WI38 (cell line): ENCODE data around the gene SETBP1.

Experiments
- H3K4me3 ChIP-seq: 2 replicates; pipeline ENCODE4 v1.5.1; 2011; ENCODE audit warnings: low read depth, mild to moderate bottlenecking, control low read depth, low read length
- TF ChIP-seq, protein P1 (sequence below): IDR thresholded peaks from 2 replicates; pipeline ENCODE4 v1.5.1; 2012; ENCODE audit warnings: low read depth, mild to moderate bottlenecking, control low read depth, low read length

The SETBP1 gene

GRCh38 chr18:45008694-45009413, 328.2 kb downstream of the SETBP1 start:
- H3K4me3 ChIP-seq, result no peak overlapping the region
- TF ChIP-seq, protein P1, sequence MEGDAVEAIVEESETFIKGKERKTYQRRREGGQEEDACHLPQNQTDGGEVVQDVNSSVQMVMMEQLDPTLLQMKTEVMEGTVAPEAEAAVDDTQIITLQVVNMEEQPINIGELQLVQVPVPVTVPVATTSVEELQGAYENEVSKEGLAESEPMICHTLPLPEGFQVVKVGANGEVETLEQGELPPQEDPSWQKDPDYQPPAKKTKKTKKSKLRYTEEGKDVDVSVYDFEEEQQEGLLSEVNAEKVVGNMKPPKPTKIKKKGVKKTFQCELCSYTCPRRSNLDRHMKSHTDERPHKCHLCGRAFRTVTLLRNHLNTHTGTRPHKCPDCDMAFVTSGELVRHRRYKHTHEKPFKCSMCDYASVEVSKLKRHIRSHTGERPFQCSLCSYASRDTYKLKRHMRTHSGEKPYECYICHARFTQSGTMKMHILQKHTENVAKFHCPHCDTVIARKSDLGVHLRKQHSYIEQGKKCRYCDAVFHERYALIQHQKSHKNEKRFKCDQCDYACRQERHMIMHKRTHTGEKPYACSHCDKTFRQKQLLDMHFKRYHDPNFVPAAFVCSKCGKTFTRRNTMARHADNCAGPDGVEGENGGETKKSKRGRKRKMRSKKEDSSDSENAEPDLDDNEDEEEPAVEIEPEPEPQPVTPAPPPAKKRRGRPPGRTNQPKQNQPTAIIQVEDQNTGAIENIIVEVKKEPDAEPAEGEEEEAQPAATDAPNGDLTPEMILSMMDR, result no peak

DNA sequence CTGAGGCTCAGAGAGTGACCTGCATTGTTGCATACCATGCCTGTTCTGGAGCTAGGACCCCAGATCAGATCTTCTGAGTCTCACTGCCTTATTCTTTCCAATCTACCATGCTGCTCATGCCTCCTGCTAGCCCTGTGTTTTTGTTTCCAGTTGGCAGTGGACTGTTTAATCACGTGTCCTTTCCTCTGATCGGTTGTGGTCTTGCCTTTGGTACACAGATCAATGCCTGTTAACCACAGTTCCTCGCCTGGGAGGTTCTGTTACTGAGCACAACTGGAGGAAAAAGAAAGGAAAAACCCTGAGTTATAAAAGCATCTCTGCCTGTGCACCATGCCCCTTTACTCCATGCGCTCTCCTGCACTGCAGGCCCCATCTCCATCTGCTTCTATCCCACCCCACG, 329.1 kb downstream of the SETBP1 start:
- H3K4me3 ChIP-seq, result no peak overlapping the region
- TF ChIP-seq, protein P1, result no peak

GRCh38 chr18:45012286-45012685, 331.6 kb downstream of the SETBP1 start:
- no peak overlapping the region for H3K4me3 ChIP-seq
- TF ChIP-seq, protein P1, result no peak

DNA sequence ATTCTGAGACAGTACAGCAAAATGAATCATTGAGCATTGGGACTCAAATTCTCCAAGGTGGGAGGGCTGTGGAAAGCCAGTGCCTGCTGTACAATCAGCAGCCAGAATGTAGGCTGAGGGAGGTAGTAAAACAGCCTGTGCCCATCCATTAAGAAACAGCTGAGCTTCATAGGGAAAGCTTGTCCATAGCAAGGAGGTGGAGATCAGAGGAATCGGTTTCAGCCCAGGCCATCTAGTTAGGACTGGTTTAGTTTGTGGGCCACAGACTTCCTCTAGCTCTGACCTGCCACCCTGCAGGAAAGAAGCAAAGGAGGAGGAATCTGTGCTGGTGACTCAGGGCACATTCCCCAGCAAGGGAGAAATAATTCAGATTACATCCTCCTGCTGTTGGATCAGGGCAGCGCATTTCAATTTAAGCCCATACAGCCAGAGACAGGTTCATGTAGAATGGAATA, 333.4 kb downstream of the SETBP1 start:
- H3K4me3 ChIP-seq, result no peak overlapping the region
- TF ChIP-seq, protein P1, result no peak

GRCh38 chr18:45015788-45016128, 335.1 kb downstream of the SETBP1 start:
- TF ChIP-seq, protein P1, result no peak
- H3K4me3 ChIP-seq, result no peak overlapping the region

GRCh38 chr18:45019469-45019868, 338.8 kb downstream of the SETBP1 start:
- H3K4me3 ChIP-seq, result no peak overlapping the region
- TF ChIP-seq, protein P1, result no peak

DNA sequence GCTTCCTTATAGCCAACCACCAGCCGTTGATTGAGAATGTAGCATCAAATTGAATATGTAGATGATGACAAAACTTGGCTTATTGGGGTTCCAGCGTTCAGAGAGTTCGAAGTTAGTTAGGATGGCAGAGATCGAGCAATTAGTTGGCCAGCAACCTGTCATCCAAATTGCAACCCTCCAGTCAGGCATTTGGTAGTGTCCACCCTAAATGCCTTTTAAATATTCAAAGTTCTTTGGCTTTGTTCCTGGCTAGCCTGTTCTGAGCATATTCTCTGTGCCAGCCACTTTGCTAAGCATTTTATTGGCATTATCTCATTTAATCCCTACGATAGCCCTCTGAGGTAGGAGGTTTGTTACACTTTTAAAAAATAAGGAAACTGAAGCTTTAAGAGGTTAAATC, 342.8 kb downstream of the SETBP1 start:
- TF ChIP-seq, protein P1, result no peak

More for the DNA sequence above, 342.8 kb downstream of the SETBP1 start:
- H3K4me3 ChIP-seq, result no peak overlapping the region
